GM18867 (cell line): ENCODE measurements around the gene SEPTIN7.

Source experiments
- ATAC-seq: cut with Tn5 transposase; IDR thresholded peaks from one replicate; pipeline ENCODE4 v1.9.1; 2021; ENCODE audit warnings: mild to moderate bottlenecking, moderate library complexity; ENCODE audit not compliant: unreplicated experiment

Gene SEPTIN7

GRCh38 chr7:35785250-35785649 lies 15.6 kb upstream of the SEPTIN7 start:
- ATAC-seq, result no peak

GRCh38 chr7:35787925-35788324 lies 12.9 kb upstream of the SEPTIN7 start:
- no peak for ATAC-seq

GRCh38 chr7:35792472-35792871 lies 8.4 kb upstream of the SEPTIN7 start:
- ATAC-seq, result no peak

- ATAC-seq, result no peak
These were observed 7.9 kb upstream of the SEPTIN7 start for GRCh38 chr7:35792873-35793489.

GRCh38 chr7:35797311-35797710 lies 3.5 kb upstream of the SEPTIN7 start:
- ATAC-seq, result no peak

GRCh38 chr7:35799846-35800717 lies 775 bp upstream of the SEPTIN7 start:
- peak; percentile 52 for ATAC-seq

GRCh38 chr7:35801392-35802101 lies 690 bp downstream of the SEPTIN7 start:
- ATAC-seq, result peak; percentile 32

GRCh38 chr7:35802102-35802466 lies 1.2 kb downstream of the SEPTIN7 start:
- no peak for ATAC-seq

- ATAC-seq, result no peak
These were observed 1.8 kb downstream of the SEPTIN7 start for GRCh38 chr7:35802649-35803048.

GRCh38 chr7:35804231-35804970 lies 3.5 kb downstream of the SEPTIN7 start:
- ATAC-seq, result no peak

- ATAC-seq, result no peak
These were observed 5.0 kb downstream of the SEPTIN7 start for GRCh38 chr7:35805876-35806275.

GRCh38 chr7:35816514-35816913 lies 15.7 kb downstream of the SEPTIN7 start:
- ATAC-seq, result no peak

- no peak for ATAC-seq
These were observed 16.3 kb downstream of the SEPTIN7 start for GRCh38 chr7:35817181-35817580.

GRCh38 chr7:35817930-35818329 lies 17.1 kb downstream of the SEPTIN7 start:
- ATAC-seq, result no peak

- no peak for ATAC-seq
These were observed 17.7 kb downstream of the SEPTIN7 start for GRCh38 chr7:35818513-35818912.

- peak; percentile 48 for ATAC-seq
These were observed 18.5 kb downstream of the SEPTIN7 start for GRCh38 chr7:35819310-35819709.

GRCh38 chr7:35819954-35820703 lies 19.3 kb downstream of the SEPTIN7 start:
- ATAC-seq, result no peak

GRCh38 chr7:35820858-35821257 lies 20.0 kb downstream of the SEPTIN7 start:
- ATAC-seq, result no peak

- no peak for ATAC-seq
These were observed 22.6 kb downstream of the SEPTIN7 start for GRCh38 chr7:35823440-35823839.

- ATAC-seq, result no peak
These were observed 25.1 kb downstream of the SEPTIN7 start for GRCh38 chr7:35825974-35826373.
